CD4-positive, alpha-beta memory T cell (primary cell): ENCODE measurements around the gene MTCL3.

Experiments
- CTCF ChIA-PET: fragments of 350-600 bp; sonication (Branson Sonifier 250); formaldehyde crosslinking; loops from one replicate; lab custom pipeline; 2021; ENCODE audit warnings: inconsistent platforms; ENCODE audit not compliant: partially characterized antibody; lab: Charles Lee
- POLR2A ChIA-PET: fragments of 350-600 bp; sonication (Branson Sonifier 250); formaldehyde crosslinking; loops from one replicate; lab custom pipeline; 2021; ENCODE audit not compliant: partially characterized antibody; lab: Charles Lee
- DNase-seq, 5 donors: peaks; one replicate each; pipeline versions ENCODE4 v3.0.0 to v3.0.0-alpha.2; 2020 to 2022; ENCODE audit warnings: mixed read lengths in 1 of 5
- H3K27ac ChIP-seq: one replicate; pipeline ENCODE4 v1.7.0; 2013; ENCODE audit warnings: low read depth, low read length
- H3K27me3 ChIP-seq: 2 replicates; pipeline ENCODE4 v1.7.0; 2013; ENCODE audit warnings: mild to moderate bottlenecking, low read length, moderate library complexity; ENCODE audit not compliant: insufficient read depth
- H3K36me3 ChIP-seq: 2 replicates; pipeline ENCODE4 v1.7.0; 2013; ENCODE audit warnings: mild to moderate bottlenecking, low read length, moderate library complexity; ENCODE audit not compliant: insufficient read depth
- H3K4me1 ChIP-seq: 2 replicates; pipeline ENCODE4 v1.7.0; 2013; ENCODE audit warnings: mild to moderate bottlenecking, low read length, moderate library complexity; ENCODE audit not compliant: insufficient read depth
- H3K4me3 ChIP-seq, 2 donors: one replicate each; pipeline ENCODE4 v1.7.0; 2013; ENCODE audit warnings: low read length in 2 of 2, mild to moderate bottlenecking in 1 of 2
- H3K9me3 ChIP-seq, 2 donors: one replicate each; pipeline ENCODE4 v1.7.0; 2013; ENCODE audit warnings: low read length in 2 of 2, control low read depth in 1 of 2; ENCODE audit not compliant: control insufficient read depth in 1 of 2
- H3K27ac Mint-ChIP-seq, 7 donors: one replicate each; pipeline ENCODE4 v1.8.0; 2020 to 2021; ENCODE audit warnings: mixed read lengths in 7 of 7, mild to moderate bottlenecking in 6 of 7, inconsistent platforms in 3 of 7, moderate library complexity in 3 of 7
- H3K27me3 Mint-ChIP-seq, 2 donors: one replicate each; pipeline ENCODE4 v1.8.0; 2020 to 2021; ENCODE audit warnings: mixed read lengths in 2 of 2
- H3K36me3 Mint-ChIP-seq, 2 donors: one replicate each; pipeline ENCODE4 v1.8.0; 2020 to 2021; ENCODE audit warnings: mixed read lengths in 2 of 2, inconsistent platforms in 1 of 2, mild to moderate bottlenecking in 1 of 2
- H3K4me1 Mint-ChIP-seq, 4 donors: one replicate each; pipeline ENCODE4 v1.8.0; 2020 to 2021; ENCODE audit warnings: mixed read lengths in 4 of 4, mild to moderate bottlenecking in 1 of 4
- H3K4me3 Mint-ChIP-seq, 8 donors: one replicate each; pipeline ENCODE4 v1.8.0; 2020 to 2021; ENCODE audit warnings: mixed read lengths in 8 of 8, mild to moderate bottlenecking in 7 of 8, moderate library complexity in 6 of 8, inconsistent platforms in 3 of 8
- H3K9me3 Mint-ChIP-seq, 8 donors: one replicate each; pipeline ENCODE4 v1.8.0; 2020 to 2021; ENCODE audit warnings: mixed read lengths in 8 of 8, mild to moderate bottlenecking in 5 of 8, inconsistent platforms in 3 of 8, moderate library complexity in 1 of 8
- intact Hi-C: fragments of 100-400 bp; cut with micrococcal nuclease; formaldehyde crosslinking; loops from one replicate; pipeline ENCODE4 v1.15.1; 2023

MTCL3 gene

GRCh38 chr6:127484212-127484863 is 34.8 kb downstream of the MTCL3 start:
- H3K27ac ChIP-seq: peak overlapping the region; percentile 41
- H3K36me3 Mint-ChIP-seq: peaks cover 5 to 15% of the 10 kb centered on the region in 2 donors
- no peaks in the 10 kb centered on the region for H3K36me3 ChIP-seq
- POLR2A ChIA-PET: interaction anchor here (0.7 to 4.1 kb wide), 3 partner anchors 11 to 218 kb away, joined by 3 to 31 read pairs (median 3); partner anchors contain the start of gene RNF146
- intact Hi-C loops: loop anchor here (1.0 kb wide), 1 partner anchor 32 kb away; no protein-coding TSS in a partner anchor
- H3K4me3 Mint-ChIP-seq: peak overlapping the region; percentile 73 to 91 (median 83)
- no peaks in the 10 kb centered on the region for H3K9me3 Mint-ChIP-seq
- CTCF ChIA-PET: interaction anchor here (0.8 to 10.6 kb wide), 5 partner anchors 10 to 217 kb away, joined by 3 to 125 read pairs (median 4); partner anchors contain the start of genes MTCL3 and RNF146
- peak overlapping the region; percentile 26 to 38 for H3K4me3 ChIP-seq
- DNase-seq: peak in 4 of 5 donors; percentile 15 to 40 (median 34)
- peak overlapping the region; percentile 36 to 84 (median 67) for H3K27ac Mint-ChIP-seq
- H3K27me3 Mint-ChIP-seq: no peaks in the 10 kb centered on the region
- H3K9me3 ChIP-seq: no peaks in the 10 kb centered on the region
- H3K4me1 ChIP-seq: peaks cover 17% of the 10 kb centered on the region
- peaks cover 14 to 27% (median 24%) of the 10 kb centered on the region in 4 donors for H3K4me1 Mint-ChIP-seq
- no peaks in the 10 kb centered on the region for H3K27me3 ChIP-seq

GRCh38 chr6:127483399-127484055 is 35.6 kb downstream of the MTCL3 start:
- POLR2A ChIA-PET: interaction anchor here (1.0 to 4.1 kb wide), 2 partner anchors 32 to 217 kb away, joined by 3 to 31 read pairs; partner anchors contain the start of gene RNF146

GRCh38 chr6:127482325-127482724 is 36.8 kb downstream of the MTCL3 start:
- Mint-ChIP-seq H3K9me3 (no peaks in the 10 kb centered on the region), H3K27ac (no peak overlapping the region), H3K4me1 (peaks cover 16 to 26% (median 23%) of the 10 kb centered on the region in 4 donors), H3K27me3 (no peaks in the 10 kb centered on the region), H3K36me3 (peaks cover 17 to 26% of the 10 kb centered on the region in 2 donors), H3K4me3 (no peak overlapping the region)
- DNase-seq: no peak
- Histone ChIP-seq H3K4me3 (no peak overlapping the region), H3K4me1 (peaks cover 17% of the 10 kb centered on the region), H3K27ac (no peak overlapping the region), H3K27me3 (no peaks in the 10 kb centered on the region), H3K36me3 (no peaks in the 10 kb centered on the region), H3K9me3 (no peaks in the 10 kb centered on the region)
- intact Hi-C loops: no loop called here
- ChIA-PET POLR2A (interaction anchor here (4.1 kb wide), 1 partner anchor 33 kb away, joined by 31 read pairs; no protein-coding TSS in a partner anchor), CTCF (interaction anchor here (10.6 kb wide), 1 partner anchor 33 kb away, joined by 125 read pairs; the partner anchor contains the start of gene MTCL3)

More at GRCh38 chr6:127483399-127484055, 35.6 kb downstream of the MTCL3 start:
- intact Hi-C loops: loop anchor here (1.0 kb wide), 1 partner anchor 33 kb away; no protein-coding TSS in a partner anchor
- Mint-ChIP-seq H3K27ac (peak overlapping the region; percentile 36 to 84 (median 67)), H3K36me3 (peaks cover 7 to 16% of the 10 kb centered on the region in 2 donors), H3K9me3 (no peaks in the 10 kb centered on the region), H3K4me1 (peaks cover 14 to 26% (median 23%) of the 10 kb centered on the region in 4 donors), H3K4me3 (peak overlapping the region; percentile 73 to 91 (median 83)), H3K27me3 (no peaks in the 10 kb centered on the region)
- no peak for DNase-seq
- Histone ChIP-seq H3K4me3 (peak overlapping the region; percentile 26 to 38), H3K36me3 (no peaks in the 10 kb centered on the region), H3K27me3 (no peaks in the 10 kb centered on the region), H3K4me1 (peaks cover 17% of the 10 kb centered on the region), H3K27ac (peak overlapping the region; percentile 41), H3K9me3 (no peaks in the 10 kb centered on the region)
- CTCF ChIA-PET: interaction anchor here (1.2 to 10.6 kb wide), 3 partner anchors 14 to 32 kb away, joined by 4 to 125 read pairs (median 4); partner anchors contain the start of gene MTCL3

- ChIA-PET POLR2A (no interaction called here), CTCF (interaction anchor here (10.6 kb wide), 1 partner anchor 33 kb away, joined by 125 read pairs; the partner anchor contains the start of gene MTCL3)
- Mint-ChIP-seq H3K36me3 (peaks cover 19 to 33% of the 10 kb centered on the region in 2 donors), H3K27ac (no peak overlapping the region), H3K27me3 (no peaks in the 10 kb centered on the region), H3K4me3 (no peak overlapping the region), H3K9me3 (no peaks in the 10 kb centered on the region), H3K4me1 (peaks cover 16 to 26% (median 23%) of the 10 kb centered on the region in 4 donors)
- Histone ChIP-seq H3K9me3 (no peaks in the 10 kb centered on the region), H3K27ac (no peak overlapping the region), H3K36me3 (no peaks in the 10 kb centered on the region), H3K4me1 (peaks cover 17% of the 10 kb centered on the region), H3K4me3 (no peak overlapping the region), H3K27me3 (no peaks in the 10 kb centered on the region)
- intact Hi-C loops: no loop called here
- DNase-seq: no peak
Measured at GRCh38 chr6:127481628-127482027, 37.5 kb downstream of the MTCL3 start.

- no peak overlapping the region for H3K4me3 ChIP-seq
- H3K27ac ChIP-seq: no peak overlapping the region
- Mint-ChIP-seq H3K4me1 (peaks cover 16 to 26% (median 23%) of the 10 kb centered on the region in 4 donors), H3K9me3 (no peaks in the 10 kb centered on the region), H3K36me3 (peaks cover 22 to 38% of the 10 kb centered on the region in 2 donors), H3K4me3 (no peak overlapping the region), H3K27me3 (no peaks in the 10 kb centered on the region), H3K27ac (no peak overlapping the region)
- ChIA-PET CTCF (interaction anchor here (10.6 kb wide), 1 partner anchor 34 kb away, joined by 125 read pairs; the partner anchor contains the start of gene MTCL3), POLR2A (no interaction called here)
- intact Hi-C loops: no loop called here
- DNase-seq: no peak
- H3K27me3 ChIP-seq: no peaks in the 10 kb centered on the region
- peaks cover 17% of the 10 kb centered on the region for H3K4me1 ChIP-seq
- no peaks in the 10 kb centered on the region for H3K36me3 ChIP-seq
- no peaks in the 10 kb centered on the region for H3K9me3 ChIP-seq
Measured at GRCh38 chr6:127481111-127481510, 38.0 kb downstream of the MTCL3 start.

GRCh38 chr6:127477658-127478057 is 41.5 kb downstream of the MTCL3 start:
- intact Hi-C loops: no loop called here
- Histone ChIP-seq H3K4me3 (no peak overlapping the region), H3K9me3 (no peaks in the 10 kb centered on the region), H3K36me3 (no peaks in the 10 kb centered on the region), H3K4me1 (no peaks in the 10 kb centered on the region), H3K27ac (no peak overlapping the region), H3K27me3 (no peaks in the 10 kb centered on the region)
- ChIA-PET CTCF (interaction anchor here (1.4 to 1.5 kb wide), 2 partner anchors 11 to 21 kb away, joined by 3 to 5 read pairs; no protein-coding TSS in a partner anchor), POLR2A (no interaction called here)
- H3K27me3 Mint-ChIP-seq: no peaks in the 10 kb centered on the region
- DNase-seq: no peak
- peaks cover 0 to 1% (median 0%) of the 10 kb centered on the region in 4 donors for H3K4me1 Mint-ChIP-seq
- no peaks in the 10 kb centered on the region for H3K9me3 Mint-ChIP-seq
- no peak overlapping the region for H3K4me3 Mint-ChIP-seq
- peaks cover 23 to 53% of the 10 kb centered on the region in 2 donors for H3K36me3 Mint-ChIP-seq
- no peak overlapping the region for H3K27ac Mint-ChIP-seq
